ENCODE measurements around the gene THAP8.

- no peak for TF ChIP-seq POLR2A (IDR thresholded peaks at IDR 0.05; ENCODE audit: low read depth, low read length)
- no peak for TF ChIP-seq CTCF (IDR thresholded peaks at IDR 0.05 in 2 of 3, conservative IDR thresholded peaks at IDR 0.05 in 1 of 3; ENCODE audit: control insufficient read depth in 2 of 3, extremely low read depth in 1 of 3, insufficient read depth in 1 of 3, low read depth in 3 of 3, low read length in 3 of 3)
- TF ChIP-seq BACH1 (IDR thresholded peaks at IDR 0.05; ENCODE audit: borderline replicate concordance): peak; percentile 71
- no peak for TF ChIP-seq HDAC2 (IDR thresholded peaks at IDR 0.05)
- TF ChIP-seq EP300 (IDR thresholded peaks at IDR 0.05; ENCODE audit: borderline replicate concordance in 1 of 2, control insufficient read depth in 1 of 2, low read depth in 2 of 2, low read length in 2 of 2): no peak
- TF ChIP-seq CHD2 (IDR thresholded peaks at IDR 0.05; ENCODE audit: borderline replicate concordance, low read depth, low read length): no peak
- no peak for TF ChIP-seq MAX (IDR thresholded peaks at IDR 0.05; ENCODE audit: low read depth, low read length)
- no peak for TF ChIP-seq SRF (IDR thresholded peaks at IDR 0.05; ENCODE audit: low read depth in 2 of 2, low read length in 2 of 2)
- no peak for TF ChIP-seq POLR2AphosphoS5 (IDR thresholded peaks at IDR 0.05; ENCODE audit: low read length)
- TF ChIP-seq ZNF274 (IDR thresholded peaks at IDR 0.05; ENCODE audit: insufficient read depth, insufficient read length): no peak
Measured at GRCh38 chr19:36009220-36009619, 44.9 kb downstream of the THAP8 start.
